Measurements from ENCODE around the gene HOXA10.

The HOXA10 gene

GRCh38 chr7:27174874-27175625 lies 930 bp upstream of the HOXA10 start:
- no peak for TF ChIP-seq ZNF274 (IDR thresholded peaks at IDR 0.05; ENCODE audit: low read depth, low read length)
- H3K4me3 ChIP-seq (ENCODE audit: low read length), result no peak overlapping the region

- no peak for TF ChIP-seq ZNF274 (IDR thresholded peaks at IDR 0.05; ENCODE audit: low read depth, low read length)
- H3K4me3 ChIP-seq (ENCODE audit: low read length), result peak overlapping the region; percentile 8; the same call in 1 of the 2 replicates
Measured at GRCh38 chr7:27173511-27173955, 587 bp downstream of the HOXA10 start.

GRCh38 chr7:27172823-27173510 lies 1.2 kb downstream of the HOXA10 start:
- TF ChIP-seq ZNF274 (IDR thresholded peaks at IDR 0.05; ENCODE audit: low read depth, low read length), result no peak
- H3K4me3 ChIP-seq (ENCODE audit: low read length), result peak overlapping the region; percentile 8; the same call in 1 of the 2 replicates

DNA sequence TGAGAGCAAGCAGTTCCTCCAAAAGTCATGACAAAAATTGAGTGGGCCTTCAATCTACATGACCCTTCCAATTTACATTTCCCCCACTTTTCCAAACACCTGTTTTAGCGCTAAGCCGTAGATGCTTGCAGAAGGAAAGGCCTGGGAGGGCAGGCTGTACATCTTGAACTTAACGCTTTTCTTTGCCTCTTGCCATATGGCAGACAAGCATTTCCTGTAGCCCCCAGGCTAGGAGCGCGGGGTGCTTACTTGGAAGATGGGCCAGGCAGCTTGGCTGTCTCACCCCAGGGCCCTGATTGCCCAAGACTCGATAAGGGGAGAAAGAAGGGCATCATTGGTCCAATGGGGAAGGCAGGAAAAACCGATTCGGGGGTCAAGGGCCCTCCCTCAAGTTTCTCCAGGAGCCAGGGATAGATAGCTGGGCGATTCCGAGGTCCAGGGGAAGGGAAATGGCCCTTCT lies 1.8 kb downstream of the HOXA10 start:
- TF ChIP-seq ZNF274 (IDR thresholded peaks at IDR 0.05; ENCODE audit: low read depth, low read length), result no peak
- no peak overlapping the region for H3K4me3 ChIP-seq (ENCODE audit: low read length)

DNA sequence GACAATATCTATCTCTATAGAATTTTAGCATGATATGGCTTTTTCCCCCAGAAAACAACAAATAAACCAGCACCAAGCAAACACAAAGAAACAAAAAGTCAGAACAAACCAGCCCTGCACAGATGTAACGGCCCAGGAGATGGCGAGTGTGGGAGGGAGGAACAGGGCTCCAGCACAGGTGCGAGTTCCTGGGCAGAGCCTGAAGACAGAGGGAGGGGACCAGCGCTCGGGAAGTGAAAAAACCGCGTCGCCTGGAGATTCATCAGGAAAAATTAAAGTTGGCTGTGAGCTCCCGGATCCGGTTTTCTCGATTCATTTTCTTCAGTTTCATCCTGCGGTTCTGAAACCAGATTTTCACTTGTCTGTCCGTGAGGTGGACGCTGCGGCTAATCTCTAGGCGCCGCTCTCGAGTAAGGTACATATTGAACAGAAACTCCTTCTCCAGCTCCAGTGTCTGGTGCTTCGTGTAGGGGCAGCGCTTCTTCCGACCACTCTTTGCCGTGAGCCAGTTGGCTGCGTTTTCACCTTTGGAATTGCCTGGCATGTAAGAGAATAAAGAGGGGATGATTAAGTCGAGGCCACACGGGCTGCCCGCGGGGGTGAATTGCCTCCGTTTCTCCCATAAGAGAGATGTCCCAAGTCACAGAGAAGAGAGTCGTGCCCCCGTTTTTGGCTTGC lies 2.3 kb downstream of the HOXA10 start:
- TF ChIP-seq ZNF274 (IDR thresholded peaks at IDR 0.05; ENCODE audit: low read depth, low read length), result no peak
- no peak overlapping the region; the same call in 1 of the 2 replicates for H3K4me3 ChIP-seq (ENCODE audit: low read length)

DNA sequence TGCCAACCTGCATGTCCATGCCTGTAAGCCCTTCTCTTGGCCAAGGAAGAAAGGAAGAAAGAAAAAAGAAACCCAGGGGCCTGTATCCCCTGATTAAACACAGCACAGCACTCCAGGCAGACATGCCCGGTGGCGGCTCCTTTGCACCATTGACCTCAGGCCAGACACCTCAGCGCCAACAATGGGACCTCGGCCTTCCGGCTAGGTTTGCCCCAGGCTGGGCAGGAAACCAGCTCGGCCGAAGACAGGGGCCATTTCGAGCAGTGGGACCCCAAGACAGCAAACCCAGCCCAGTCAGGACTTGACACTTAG lies 2.8 kb downstream of the HOXA10 start:
- no peak for TF ChIP-seq ZNF274 (IDR thresholded peaks at IDR 0.05; ENCODE audit: low read depth, low read length)
- no peak overlapping the region; the same call in 1 of the 2 replicates for H3K4me3 ChIP-seq (ENCODE audit: low read length)

DNA sequence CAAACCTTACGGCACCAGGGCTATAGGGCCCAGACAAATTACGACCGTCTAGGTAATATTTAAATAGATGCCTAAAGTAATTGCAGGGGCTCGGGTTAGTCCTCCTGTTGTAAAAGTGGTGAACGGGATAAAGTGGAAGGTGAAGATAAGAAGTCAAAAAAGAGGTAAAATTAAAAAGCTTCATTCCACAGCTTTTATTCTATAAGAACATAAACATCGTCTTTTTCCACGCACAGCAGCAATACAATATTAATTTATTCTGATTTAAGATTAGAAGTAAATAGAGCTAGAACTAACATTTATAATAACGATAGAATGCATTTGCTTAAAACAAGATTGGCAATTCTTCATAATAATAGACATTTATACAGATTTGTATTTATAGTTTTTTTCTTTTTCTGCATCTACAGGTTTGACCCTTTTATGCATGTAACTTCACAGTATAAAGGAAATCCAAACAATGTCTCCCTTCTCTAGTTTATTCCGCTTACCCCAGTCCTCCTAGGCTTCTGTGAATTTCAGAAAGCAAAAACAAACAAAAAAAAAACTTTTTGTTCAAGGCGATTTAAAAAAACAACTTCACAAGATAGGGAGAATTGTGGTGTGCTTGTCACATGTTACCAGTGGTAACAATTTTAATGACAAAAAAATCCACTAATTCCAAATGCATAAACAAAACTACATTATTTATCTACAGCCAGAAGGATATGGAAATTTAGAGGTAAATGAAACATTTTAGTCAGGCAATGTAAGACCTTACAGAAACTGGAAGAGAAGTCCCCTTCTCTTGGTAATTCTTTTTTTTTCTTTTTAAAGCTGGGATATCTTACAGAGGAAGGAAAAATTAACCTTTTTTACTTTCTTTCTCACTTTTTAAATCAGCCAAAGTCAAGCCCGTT lies 3.4 kb downstream of the HOXA10 start:
- H3K4me3 ChIP-seq (ENCODE audit: low read length), result no peak overlapping the region; the same call in 1 of the 2 replicates
- TF ChIP-seq ZNF274 (IDR thresholded peaks at IDR 0.05; ENCODE audit: low read depth, low read length), result no peak

- H3K4me3 ChIP-seq (ENCODE audit: low read length), result no peak overlapping the region; the same call in 1 of the 2 replicates
- no peak for TF ChIP-seq ZNF274 (IDR thresholded peaks at IDR 0.05; ENCODE audit: low read depth, low read length)
Measured at GRCh38 chr7:27169658-27170425, 4.3 kb downstream of the HOXA10 start.

- TF ChIP-seq ZNF274 (IDR thresholded peaks at IDR 0.05; ENCODE audit: low read depth, low read length), result no peak
- H3K4me3 ChIP-seq (ENCODE audit: low read length), result no peak overlapping the region; the same call in 1 of the 2 replicates
Measured at GRCh38 chr7:27168265-27168947, 5.7 kb downstream of the HOXA10 start.

DNA sequence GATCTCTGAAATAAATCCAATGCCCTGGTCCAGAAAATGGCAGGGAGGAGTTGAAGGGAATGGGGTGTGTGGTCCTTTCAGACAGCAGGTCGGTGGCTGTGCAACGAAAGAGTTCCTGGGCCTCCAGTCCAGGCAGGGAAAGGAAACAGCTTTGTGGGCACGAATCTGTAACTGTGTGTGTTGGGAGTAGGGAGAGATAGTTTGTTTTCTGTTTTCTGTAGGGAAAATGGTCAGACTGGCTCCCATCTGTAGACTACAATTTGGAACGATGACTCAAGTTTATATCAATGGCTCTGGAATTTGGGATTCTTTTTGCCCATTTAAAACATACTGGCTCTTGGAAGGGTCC lies 6.2 kb downstream of the HOXA10 start:
- H3K4me3 ChIP-seq (ENCODE audit: low read length), result no peak overlapping the region
- no peak for TF ChIP-seq ZNF274 (IDR thresholded peaks at IDR 0.05; ENCODE audit: low read depth, low read length)

DNA sequence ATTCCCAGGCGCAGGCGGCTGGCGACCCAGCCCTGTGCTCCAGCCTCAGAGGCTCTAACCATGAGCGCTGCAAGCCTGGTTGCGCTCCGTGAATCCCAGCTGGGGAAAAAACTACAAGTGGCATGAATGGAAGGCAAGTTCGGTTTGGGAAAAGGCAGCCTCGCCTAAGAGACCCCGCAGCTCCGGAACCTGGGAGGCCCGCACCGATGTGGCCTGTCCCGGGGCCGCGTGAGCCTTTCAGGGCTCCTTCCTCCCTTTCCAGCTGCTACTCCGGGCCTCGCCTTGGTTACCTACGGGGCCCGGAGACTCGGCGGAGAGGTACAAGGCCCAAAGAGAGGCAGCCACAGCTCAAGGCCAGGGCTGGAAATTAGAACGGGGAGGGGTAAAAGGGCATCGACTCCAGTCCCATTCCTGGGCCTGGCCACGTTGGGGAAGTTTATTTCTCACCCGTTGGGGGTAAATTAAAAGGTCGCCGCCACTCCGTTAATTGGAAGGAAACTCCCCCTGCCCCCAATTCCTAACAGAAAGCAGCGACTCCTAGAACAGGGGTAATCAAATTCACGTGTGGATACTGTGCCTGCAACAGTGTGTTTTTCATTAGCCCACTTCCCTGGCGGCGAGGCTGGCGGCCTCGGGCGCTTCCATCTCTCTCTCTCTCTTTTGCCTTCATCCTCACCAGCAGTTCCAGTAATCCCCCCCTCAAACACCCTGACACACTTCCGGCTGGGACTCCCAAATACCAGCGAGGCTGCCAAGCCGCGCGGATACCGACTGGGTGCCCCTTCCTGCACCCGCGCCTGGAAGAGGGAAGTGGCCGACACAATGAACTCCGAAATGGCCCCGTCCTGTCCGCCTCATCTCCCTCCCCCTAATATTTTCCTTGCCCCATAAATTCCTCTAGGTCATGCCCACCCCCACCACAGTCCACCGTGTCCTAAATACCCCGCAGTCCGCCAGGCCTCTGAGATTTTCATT lies 7.3 kb downstream of the HOXA10 start:
- no peak overlapping the region for H3K4me3 ChIP-seq (ENCODE audit: low read length)

More for the DNA sequence above, 7.3 kb downstream of the HOXA10 start:
- no peak for TF ChIP-seq ZNF274 (IDR thresholded peaks at IDR 0.05; ENCODE audit: low read depth, low read length)

All from GM08714 (cell line).